PC-9 (cell line): Measurements from ENCODE around the gene LMAN2. TPM values are rescaled to one million over a fixed set of nuclear protein-coding genes. Genes with fewer than 3 reads are reported as not detected.

Experiments
- BruUV-seq: library from RNA; stranded (reverse); fragments of 400-500 nt; replicated peaks from 2 replicates; lab custom pipeline; 2021; lab: Mats Ljungman, UMichigan
- CTCF ChIA-PET: fragments of 300-600 bp; sonication (Branson Sonifier 250); formaldehyde crosslinking; loops from one replicate; lab custom pipeline; 2022; ENCODE audit warnings: antibody characterized with exemption; lab: Charles Lee
- POLR2A ChIA-PET: fragments of 300-600 bp; sonication (Branson Sonifier 250); formaldehyde crosslinking; loops from one replicate; lab custom pipeline; 2022; ENCODE audit warnings: antibody characterized with exemption; ENCODE audit not compliant: unreplicated experiment; lab: Charles Lee
- DNase-seq, 2 experiments: peaks; one replicate each; pipeline versions ENCODE4 v3.0.0 to v3.0.0-alpha.2; 2015 to 2022; ENCODE audit warnings: mixed read lengths in 1 of 2
- H2AFZ ChIP-seq: fragments of 200-600 bp; sonication (generic); 2 replicates; pipeline ENCODE4 v1.8.1; 2017; ENCODE audit warnings: antibody characterized with exemption
- H3F3A ChIP-seq: fragments of 200-600 bp; sonication (generic); 2 replicates; pipeline ENCODE4 v1.8.1; 2017; ENCODE audit warnings: antibody characterized with exemption, mild to moderate bottlenecking, low read depth; ENCODE audit not compliant: insufficient read depth
- H3K27ac ChIP-seq: fragments of 200-600 bp; sonication (generic); 2 replicates; pipeline ENCODE4 v1.6.1; 2016; ENCODE audit warnings: mixed run types
- H3K27me3 ChIP-seq: fragments of 200-600 bp; sonication (generic); 2 replicates; pipeline ENCODE4 v1.6.1; 2016; ENCODE audit warnings: low read depth, mixed run types; ENCODE audit not compliant: insufficient read depth
- H3K36me3 ChIP-seq: fragments of 200-600 bp; sonication (generic); 2 replicates; pipeline ENCODE4 v1.6.1; 2016; ENCODE audit warnings: low read depth, mixed run types
- H3K4me1 ChIP-seq: fragments of 200-600 bp; sonication (generic); replicated peaks from 2 replicates; pipeline ENCODE4 v1.6.1; 2016; ENCODE audit warnings: mixed run types; ENCODE audit not compliant: insufficient read depth
- H3K4me2 ChIP-seq: fragments of 200-600 bp; sonication (generic); 2 replicates; pipeline ENCODE4 v1.6.1; 2017; ENCODE audit warnings: mixed run types
- H3K4me3 ChIP-seq: fragments of 200-600 bp; sonication (generic); 2 replicates; pipeline ENCODE4 v1.6.1; 2016; ENCODE audit warnings: mixed run types
- H3K79me2 ChIP-seq: fragments of 200-600 bp; sonication (generic); 2 replicates; pipeline ENCODE4 v1.6.1; 2017; ENCODE audit warnings: low read depth, mixed run types
- H3K9me2 ChIP-seq: fragments of 200-600 bp; sonication (generic); 2 replicates; pipeline ENCODE4 v1.8.1; 2017; ENCODE audit warnings: mild to moderate bottlenecking; ENCODE audit not compliant: insufficient read depth
- H3K9me3 ChIP-seq: fragments of 200-600 bp; sonication (generic); 2 replicates; pipeline ENCODE4 v1.8.1; 2016; ENCODE audit warnings: low read depth; ENCODE audit not compliant: insufficient read depth
- H4K20me1 ChIP-seq: fragments of 200-600 bp; sonication (generic); 2 replicates; pipeline ENCODE4 v1.8.1; 2017; ENCODE audit not compliant: insufficient read depth
- CTCF ChIP-seq: fragments of 200-600 bp; sonication (generic); conservative IDR thresholded peaks from 2 replicates; pipeline ENCODE4 v1.6.1; 2017; ENCODE audit warnings: mixed run types, antibody characterized with exemption, mild to moderate bottlenecking, moderate library complexity
- EZH2 ChIP-seq: fragments of 200-600 bp; sonication (generic); IDR thresholded peaks from 2 replicates; pipeline ENCODE4 v1.8.0; 2017; ENCODE audit warnings: antibody characterized with exemption, low read depth
- intact Hi-C: fragments of 100-400 bp; cut with micrococcal nuclease; formaldehyde crosslinking; loops from one replicate; pipeline ENCODE4 v1.10.0; 2022; ENCODE audit not compliant: unreplicated experiment
- total RNA-seq: library from RNA; stranded (reverse); gene quantifications from 2 replicates; pipeline ENCODE4 v1.2.3, GENCODE V29; 2021

Gene LMAN2
- total RNA-seq, 1 experiment from 2014 or later, result 153 TPM

DNA sequence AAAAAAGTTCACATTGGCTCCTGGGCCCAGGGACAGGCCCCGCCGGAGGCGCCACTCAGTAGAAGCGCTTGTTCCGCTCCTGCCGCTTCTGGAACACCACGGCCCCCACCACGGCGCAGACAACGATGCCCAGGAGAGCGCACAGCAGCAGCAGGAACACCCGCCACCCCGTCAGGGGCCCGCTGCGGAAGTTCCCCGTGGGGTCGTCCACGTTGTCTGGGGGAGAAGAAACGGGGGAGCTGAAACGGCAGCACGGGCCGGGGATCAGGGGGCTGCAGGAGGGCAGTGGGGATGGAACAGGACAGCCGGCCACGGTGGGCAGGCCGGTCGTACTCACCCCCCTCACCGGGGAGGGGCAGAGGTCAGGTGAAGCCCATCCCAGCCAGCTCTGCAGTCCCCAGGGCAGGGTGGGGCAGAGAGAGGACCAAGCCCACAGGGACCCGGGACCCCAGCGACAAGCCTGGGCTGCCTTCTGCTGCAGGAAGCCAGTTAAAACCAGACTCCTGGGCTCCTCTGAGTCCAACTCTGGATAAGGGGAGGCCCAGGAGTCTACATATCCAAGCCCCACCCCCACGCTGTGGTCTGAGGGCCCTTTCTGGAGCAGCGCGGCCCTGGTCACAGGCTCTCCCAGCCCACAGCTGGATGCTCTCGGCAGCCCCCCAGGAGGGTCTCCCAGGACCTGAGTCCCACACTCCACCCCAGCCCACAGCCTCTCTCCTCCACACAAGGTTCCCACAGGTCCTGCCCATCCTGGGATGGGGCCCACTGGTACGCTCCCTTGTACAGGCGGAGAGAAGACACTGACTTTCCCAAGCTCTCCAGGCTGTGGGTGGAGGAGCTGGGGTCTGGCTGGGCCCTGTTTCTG lies 19.2 kb downstream of the LMAN2 start:
- CTCF ChIA-PET, result no interaction called here
- no peaks in the 10 kb centered on the region for H3K9me2 ChIP-seq
- H3K79me2 ChIP-seq, result no peaks in the 10 kb centered on the region
- H4K20me1 ChIP-seq, result peaks cover 8% of the 10 kb centered on the region; the same call in 1 of the 2 replicates
- TF ChIP-seq CTCF (no peak), EZH2 (no peak)
- no peak for DNase-seq
- H2AFZ ChIP-seq, result no peak overlapping the region
- H3K4me3 ChIP-seq, result no peak overlapping the region
- no TSS peak for BruUV-seq
- POLR2A ChIA-PET, result no interaction called here
- H3K4me2 ChIP-seq, result no peak overlapping the region
- H3K27ac ChIP-seq, result no peak overlapping the region
- peaks cover 10% of the 10 kb centered on the region; the same call in 1 of the 2 replicates for H3K36me3 ChIP-seq
- no peaks in the 10 kb centered on the region for H3K9me3 ChIP-seq
- H3K4me1 ChIP-seq, result no peaks in the 10 kb centered on the region
- intact Hi-C loops, result no loop called here
- H3F3A ChIP-seq, result peaks cover 6% of the 10 kb centered on the region; the same call in 1 of the 2 replicates
- H3K27me3 ChIP-seq, result no peaks in the 10 kb centered on the region

DNA sequence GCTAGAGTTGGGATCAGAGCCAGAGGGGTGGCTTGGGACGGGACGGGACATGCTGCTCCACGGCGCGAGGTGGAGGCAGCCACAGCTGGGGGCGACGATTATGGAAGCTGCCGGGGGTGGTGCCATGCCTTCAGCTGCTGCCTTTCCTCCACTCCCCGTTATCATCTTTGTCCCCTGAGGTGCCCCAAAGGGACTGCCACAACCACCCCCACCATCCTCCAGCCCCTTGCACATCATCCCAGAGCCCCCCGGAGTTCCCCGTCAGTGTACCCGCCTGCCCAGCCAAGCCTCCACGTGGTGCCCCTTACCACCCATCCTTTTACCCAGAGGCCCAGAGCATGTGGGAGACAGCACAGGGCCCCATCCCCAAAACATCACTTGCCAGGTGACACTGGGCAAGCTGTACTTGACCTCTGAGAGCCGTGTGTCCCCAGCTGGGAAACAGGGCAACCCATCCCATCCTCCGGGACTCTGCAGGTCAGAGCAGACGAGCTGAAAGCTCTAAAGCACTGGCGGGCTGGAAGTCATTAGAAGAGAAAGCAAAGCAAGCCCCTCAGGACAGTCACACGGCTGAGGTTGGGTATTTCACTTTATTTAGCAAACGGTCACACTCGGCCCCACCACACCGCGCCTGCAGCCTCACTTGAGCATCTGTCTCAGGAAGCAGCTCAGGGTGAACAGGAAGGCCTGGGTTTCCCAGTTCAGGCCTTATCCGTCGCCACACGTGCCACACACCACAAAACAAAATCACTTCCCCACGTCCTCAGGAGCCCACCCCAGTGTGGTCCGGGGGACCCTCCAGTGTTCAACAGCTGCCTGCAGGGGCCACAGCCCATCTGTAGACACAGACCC lies 20.3 kb downstream of the LMAN2 start:
- CTCF ChIA-PET, result interaction anchor here (0.6 kb wide), 1 partner anchor 42 kb away, joined by 4 read pairs; no protein-coding TSS in a partner anchor
- Histone ChIP-seq H2AFZ (no peak overlapping the region), H4K20me1 (peaks cover 8% of the 10 kb centered on the region; the same call in 1 of the 2 replicates), H3F3A (peaks cover 16% of the 10 kb centered on the region; the same call in 1 of the 2 replicates), H3K4me2 (no peak overlapping the region), H3K36me3 (peaks cover 7% of the 10 kb centered on the region; the same call in 1 of the 2 replicates), H3K27me3 (no peaks in the 10 kb centered on the region), H3K9me2 (no peaks in the 10 kb centered on the region), H3K27ac (no peak overlapping the region), H3K4me3 (no peak overlapping the region), H3K9me3 (no peaks in the 10 kb centered on the region), H3K79me2 (no peaks in the 10 kb centered on the region), H3K4me1 (peaks cover 9% of the 10 kb centered on the region)
- no peak for TF ChIP-seq EZH2
- no peak for TF ChIP-seq CTCF
- TSS peak; percentile 51 for BruUV-seq
- intact Hi-C loops, result no loop called here
- DNase-seq, result no peak
- POLR2A ChIA-PET, result interaction anchor here (0.7 kb wide), 1 partner anchor 127 kb away, joined by 6 read pairs; no protein-coding TSS in a partner anchor

DNA sequence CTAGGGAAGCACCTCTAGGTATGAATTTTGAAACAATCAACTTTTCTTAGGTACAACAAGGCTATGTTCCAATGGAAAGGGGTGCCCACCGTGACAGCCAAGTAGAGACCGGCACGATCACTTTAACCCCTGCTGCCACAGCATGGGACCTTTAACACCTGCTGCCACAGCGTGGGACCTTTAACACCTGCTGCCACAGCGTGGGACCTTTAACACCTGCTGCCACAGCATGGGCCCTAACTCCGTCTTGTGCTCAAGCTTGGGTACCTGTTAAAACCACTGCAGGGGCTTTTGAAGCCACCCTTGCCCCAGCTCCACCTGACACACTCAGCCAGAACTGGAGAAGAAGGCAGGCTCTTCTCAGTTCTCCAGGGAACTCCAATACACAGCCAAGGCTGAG lies 21.6 kb downstream of the LMAN2 start:
- no peak overlapping the region for H2AFZ ChIP-seq
- intact Hi-C loops, result no loop called here
- H3K27me3 ChIP-seq, result no peaks in the 10 kb centered on the region
- no peak for DNase-seq
- POLR2A ChIA-PET, result no interaction called here
- BruUV-seq, result no TSS peak
- H3K4me1 ChIP-seq, result peaks cover 23% of the 10 kb centered on the region
- H3K4me3 ChIP-seq, result no peak overlapping the region
- no peaks in the 10 kb centered on the region for H3K9me2 ChIP-seq
- H3K4me2 ChIP-seq, result no peak overlapping the region
- CTCF ChIA-PET, result no interaction called here
- TF ChIP-seq EZH2 (no peak), CTCF (no peak)
- no peaks in the 10 kb centered on the region for H3K9me3 ChIP-seq
- no peaks in the 10 kb centered on the region for H3K79me2 ChIP-seq
- no peak overlapping the region for H3K27ac ChIP-seq
- H3K36me3 ChIP-seq, result peaks cover 7% of the 10 kb centered on the region; the same call in 1 of the 2 replicates
- H4K20me1 ChIP-seq, result peaks cover 8% of the 10 kb centered on the region; the same call in 1 of the 2 replicates
- peaks cover 24% of the 10 kb centered on the region for H3F3A ChIP-seq
